ENCODE data around the gene TCP1. TPM values are rescaled to one million over a fixed set of nuclear protein-coding genes. Genes with fewer than 3 reads are reported as not detected.
A peak's percentile ranks its signal among the peaks of the same experiment; 100 is the strongest.

TCP1 gene
- total RNA-seq (ENCODE audit: unreplicated experiment) = 254 TPM
- long read RNA-seq, transcript TCP1-202 (11 exons, 1,878 nt) = minor isoform, 6 of 243 reads
- long read RNA-seq, transcript TCP1-201 (12 exons, 2,499 nt) = major isoform, 225 of 243 reads
- long read RNA-seq, partial matches to known transcripts = 5 of 243 reads
- long read RNA-seq, other reads (novel, unspliced or antisense) = 6 of 243 reads

GRCh38 chr6:159789377-159790148 lies at the start of gene TCP1:
Gene TCP1, minus strand, starts transcription at chr6:159789602. Its CDS starts 134 bp downstream, at chr6:159789468.
- peak; percentile 99 for DNase-seq
- TF ChIP-seq CTCF (IDR thresholded peaks at IDR 0.05; ENCODE audit: partially characterized antibody, unreplicated experiment) = no peak
- peak within 1 kb of the TSS; percentile 90 for H3K4me3 Mint-ChIP-seq (ENCODE audit: unreplicated experiment)
- H3K27ac Mint-ChIP-seq (ENCODE audit: unreplicated experiment) = peak within 1 kb of the TSS; percentile 80
- H3K36me3 Mint-ChIP-seq (ENCODE audit: unreplicated experiment) = no peaks in the 10 kb centered on the region
- peaks cover 32% of the 10 kb centered on the region for H3K4me1 Mint-ChIP-seq (ENCODE audit: low read depth, unreplicated experiment)
- peaks cover 12% of the 10 kb centered on the region for H3K27me3 Mint-ChIP-seq (ENCODE audit: unreplicated experiment)
- peaks cover 16% of the 10 kb centered on the region for H3K9me3 Mint-ChIP-seq (ENCODE audit: unreplicated experiment)

- Mint-ChIP-seq H3K27me3 (ENCODE audit: unreplicated experiment) (no peaks in the 10 kb centered on the region), H3K36me3 (ENCODE audit: unreplicated experiment) (no peaks in the 10 kb centered on the region), H3K4me1 (ENCODE audit: low read depth, unreplicated experiment) (no peaks in the 10 kb centered on the region), H3K4me3 (ENCODE audit: unreplicated experiment) (no peak overlapping the region), H3K9me3 (ENCODE audit: unreplicated experiment) (no peaks in the 10 kb centered on the region), H3K27ac (ENCODE audit: unreplicated experiment) (no peak overlapping the region)
- no peak for DNase-seq
- TF ChIP-seq CTCF (IDR thresholded peaks at IDR 0.05; ENCODE audit: partially characterized antibody, unreplicated experiment) = no peak
Observed at GRCh38 chr6:159838020-159838744, 48.8 kb upstream of the TCP1 start.

- no peak for TF ChIP-seq CTCF (IDR thresholded peaks at IDR 0.05; ENCODE audit: partially characterized antibody, unreplicated experiment)
- no peak for DNase-seq
- Mint-ChIP-seq H3K9me3 (ENCODE audit: unreplicated experiment) (no peaks in the 10 kb centered on the region), H3K4me3 (ENCODE audit: unreplicated experiment) (no peak overlapping the region), H3K4me1 (ENCODE audit: low read depth, unreplicated experiment) (no peaks in the 10 kb centered on the region), H3K36me3 (ENCODE audit: unreplicated experiment) (no peaks in the 10 kb centered on the region), H3K27me3 (ENCODE audit: unreplicated experiment) (no peaks in the 10 kb centered on the region), H3K27ac (ENCODE audit: unreplicated experiment) (no peak overlapping the region)
Observed at GRCh38 chr6:159837511-159837910, 48.1 kb upstream of the TCP1 start.

GRCh38 chr6:159836718-159837490 lies 47.5 kb upstream of the TCP1 start:
- H3K36me3 Mint-ChIP-seq (ENCODE audit: unreplicated experiment) = no peaks in the 10 kb centered on the region
- H3K9me3 Mint-ChIP-seq (ENCODE audit: unreplicated experiment) = no peaks in the 10 kb centered on the region
- no peak overlapping the region for H3K27ac Mint-ChIP-seq (ENCODE audit: unreplicated experiment)
- TF ChIP-seq CTCF (IDR thresholded peaks at IDR 0.05; ENCODE audit: partially characterized antibody, unreplicated experiment) = no peak
- DNase-seq = no peak
- H3K4me1 Mint-ChIP-seq (ENCODE audit: low read depth, unreplicated experiment) = no peaks in the 10 kb centered on the region
- no peaks in the 10 kb centered on the region for H3K27me3 Mint-ChIP-seq (ENCODE audit: unreplicated experiment)
- no peak overlapping the region for H3K4me3 Mint-ChIP-seq (ENCODE audit: unreplicated experiment)
